Panc1 (cell line): Measurements from ENCODE around the gene CA9. TPM values are rescaled to one million over a fixed set of nuclear protein-coding genes. Genes with fewer than 3 reads are reported as not detected.
"Not testable (repeated sequence)": the region's sequence is repeated elsewhere in the genome, so short reads cannot be mapped to it uniquely, and the experiment has no call there.

ENCODE experiments used
- ATAC-seq: fragments of 200-7000 bp; cut with Tn5 transposase; 2 replicates; pipeline ENCODE4 v1.9.1; 2020; ENCODE audit warnings: mild to moderate bottlenecking, moderate library complexity
- BruUV-seq: library from RNA; stranded (reverse); fragments of 400-500 nt; replicated peaks from 2 replicates; lab custom pipeline; 2021; lab: Mats Ljungman, UMichigan
- CTCF ChIA-PET: fragments of 300-600 bp; sonication (Branson Sonifier 250); formaldehyde crosslinking; loops from one replicate; lab custom pipeline; 2022; ENCODE audit warnings: antibody characterized with exemption; lab: Charles Lee
- POLR2A ChIA-PET: fragments of 300-600 bp; sonication (Branson Sonifier 250); formaldehyde crosslinking; loops from one replicate; lab custom pipeline; 2022; ENCODE audit warnings: antibody characterized with exemption; lab: Charles Lee
- DNase-seq: peaks from one replicate; pipeline ENCODE4 v3.0.0-alpha.2; 2010; ENCODE audit warnings: low read depth, low spot score
- H3K27ac ChIP-seq: 2 replicates; pipeline ENCODE4 v1.5.1; 2011; ENCODE audit warnings: mild to moderate bottlenecking, low read length, inconsistent platforms
- H3K27me3 ChIP-seq: fragments of 200-500 bp; sonication (Bioruptor generic); 2 replicates; pipeline ENCODE4 v1.6.0; 2014; ENCODE audit warnings: low read length, inconsistent platforms; ENCODE audit not compliant: control insufficient read depth, insufficient read depth
- H3K36me3 ChIP-seq: fragments of 200-500 bp; sonication (Bioruptor generic); 2 replicates; pipeline ENCODE4 v1.5.1; 2014; ENCODE audit warnings: inconsistent platforms, mild to moderate bottlenecking, low read length, moderate library complexity; ENCODE audit not compliant: control insufficient read depth, insufficient read depth
- H3K4me1 ChIP-seq: 2 replicates; pipeline ENCODE4 v1.5.1; 2011; ENCODE audit warnings: inconsistent platforms, mild to moderate bottlenecking, low read length, moderate library complexity; ENCODE audit not compliant: control insufficient read depth, insufficient read depth
- H3K4me3 ChIP-seq, 2 experiments: 2 replicates each; pipeline ENCODE4 v1.5.1; 2011 to 2012; ENCODE audit warnings: low read depth in 2 of 2, low read length in 2 of 2, mild to moderate bottlenecking in 2 of 2, inconsistent platforms in 1 of 2, moderate library complexity in 1 of 2
- H3K9me3 ChIP-seq: fragments of 200-500 bp; sonication (Bioruptor generic); 2 replicates; pipeline ENCODE4 v1.5.1; 2014; ENCODE audit warnings: low read depth, mild to moderate bottlenecking, inconsistent platforms, low read length, moderate library complexity; ENCODE audit not compliant: control insufficient read depth, insufficient read depth
- CTCF ChIP-seq: fragments of 450-650 bp; IDR thresholded peaks from 2 replicates; pipeline ENCODE4 v1.5.1; 2017; ENCODE audit warnings: mild to moderate bottlenecking
- POLR2AphosphoS5 ChIP-seq: IDR thresholded peaks from 2 replicates; pipeline ENCODE4 v1.6.1; 2012; ENCODE audit warnings: mild to moderate bottlenecking, low read depth, low read length, moderate library complexity
- REST ChIP-seq, 2 experiments: IDR thresholded peaks; 2 replicates each; pipeline ENCODE4 v1.6.1; 2011 to 2012; ENCODE audit warnings: low read depth in 2 of 2, control low read depth in 1 of 2, low read length in 1 of 2, mild to moderate bottlenecking in 1 of 2, moderate library complexity in 1 of 2; ENCODE audit not compliant: insufficient read depth in 1 of 2
- SIN3A ChIP-seq: IDR thresholded peaks from 2 replicates; pipeline ENCODE4 v1.6.1; 2012; ENCODE audit warnings: low read depth, mild to moderate bottlenecking, low read length, moderate library complexity, borderline replicate concordance; ENCODE audit not compliant: insufficient read depth
- TCF7L2 ChIP-seq: IDR thresholded peaks from 2 replicates; pipeline ENCODE4 v1.6.1; 2011; ENCODE audit warnings: mild to moderate bottlenecking, low read depth, low read length, inconsistent platforms
- in situ Hi-C: cut with HindIII; loops from 2 replicates; pipeline ENCODE4 v1.10.0; 2016; ENCODE audit warnings: low sequenced_read_pairs, low pct_unique_long_range_greater_than_20kb
- intact Hi-C: fragments of 100-400 bp; cut with micrococcal nuclease; formaldehyde crosslinking; loops from one replicate; pipeline ENCODE4 v1.10.0; 2022; ENCODE audit not compliant: unreplicated experiment
- total RNA-seq: library from RNA; stranded (reverse); gene quantifications from one replicate; pipeline ENCODE4 v1.2.1, GENCODE V29; 2021; ENCODE audit not compliant: unreplicated experiment

CA9 gene
- total RNA-seq, 1 experiment from 2014 or later: 0.31 TPM

GRCh38 chr9:35636135-35636876, 37.4 kb upstream of the CA9 start:
- H3K36me3 ChIP-seq: no peaks in the 10 kb centered on the region
- 0 out of 2 replicates have a peak, but pooled peaks cover 3% of the 10 kb centered on the region for H3K4me1 ChIP-seq
- no peak overlapping the region for H3K4me3 ChIP-seq
- TF ChIP-seq POLR2AphosphoS5 (no peak), SIN3A (no peak), CTCF (no peak), REST (IDR thresholded peaks at IDR 0.05; ENCODE audit: insufficient read depth in 1 of 2, low read depth in 2 of 2, low read length in 1 of 2) (no peak), TCF7L2 (no peak)
- no peaks in the 10 kb centered on the region for H3K9me3 ChIP-seq
- in situ Hi-C loops (no loop called here), intact Hi-C loops (no loop called here)
- H3K27me3 ChIP-seq: no peaks in the 10 kb centered on the region
- DNase-seq (no peak), ATAC-seq (no peak)
- POLR2A ChIA-PET: no interaction called here
- CTCF ChIA-PET: no interaction called here
- H3K27ac ChIP-seq: no peak overlapping the region
- no TSS peak for BruUV-seq

- DNase-seq, POLR2A ChIA-PET, BruUV-seq, CTCF ChIA-PET, H3K4me3 ChIP-seq, H3K9me3 ChIP-seq, intact Hi-C loops, in situ Hi-C loops, H3K27me3 ChIP-seq, H3K27ac ChIP-seq, ATAC-seq, H3K36me3 ChIP-seq, H3K4me1 ChIP-seq: not testable (repeated sequence)
Observed at GRCh38 chr9:35636877-35637246, 36.9 kb upstream of the CA9 start.

- POLR2A ChIA-PET, H3K4me1 ChIP-seq: not testable (repeated sequence)
Observed at GRCh38 chr9:35637427-35637955, 36.2 kb upstream of the CA9 start.

DNA sequence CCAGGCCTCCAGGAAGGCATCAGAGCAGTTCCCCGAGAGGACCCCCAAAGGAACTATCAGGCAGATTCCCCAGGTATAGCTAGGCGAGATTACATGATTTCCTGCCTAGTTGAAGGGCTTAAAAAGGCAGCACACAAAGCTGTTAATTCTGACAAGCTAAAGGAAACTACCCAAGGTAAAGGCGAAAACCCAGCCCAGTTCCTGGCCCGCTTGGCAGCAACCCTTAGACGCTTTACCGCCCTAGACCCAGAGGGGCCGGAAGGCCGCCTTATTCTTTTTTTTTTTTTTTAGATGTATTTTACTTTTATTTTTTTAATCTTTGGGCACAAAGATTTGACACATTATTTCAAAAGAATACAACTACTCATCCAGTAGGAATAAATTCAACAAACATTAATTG, 35.0 kb upstream of the CA9 start:
- POLR2A ChIA-PET, H3K36me3 ChIP-seq, CTCF ChIA-PET, H3K27ac ChIP-seq, in situ Hi-C loops, H3K9me3 ChIP-seq, DNase-seq, BruUV-seq, ATAC-seq, H3K4me3 ChIP-seq, H3K27me3 ChIP-seq, H3K4me1 ChIP-seq, intact Hi-C loops: not testable (repeated sequence)

More at GRCh38 chr9:35637427-35637955, 36.2 kb upstream of the CA9 start:
- H3K4me3 ChIP-seq, CTCF ChIA-PET, BruUV-seq, intact Hi-C loops, ATAC-seq, H3K27me3 ChIP-seq, H3K27ac ChIP-seq, DNase-seq, H3K9me3 ChIP-seq, H3K36me3 ChIP-seq, in situ Hi-C loops: not testable (repeated sequence)

DNA sequence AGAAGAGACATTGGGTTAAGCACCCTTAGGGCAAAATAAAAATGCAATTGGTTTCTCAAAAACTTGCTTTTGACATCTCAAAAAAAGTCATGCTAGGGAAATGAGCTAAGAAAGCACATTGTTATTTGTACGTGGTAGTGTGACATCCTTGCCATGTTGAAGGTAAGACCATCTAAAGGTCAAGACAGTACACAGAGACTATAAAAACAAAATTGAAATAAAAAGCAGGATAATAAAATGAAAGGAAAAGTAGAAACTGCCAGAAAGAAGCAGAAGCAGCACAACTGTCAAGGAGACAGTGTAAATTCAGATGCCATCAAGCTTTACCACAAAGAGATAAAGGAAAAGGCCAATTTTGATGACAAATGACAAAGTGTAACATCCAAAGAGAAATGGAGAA, 34.5 kb upstream of the CA9 start:
- POLR2A ChIA-PET, DNase-seq, H3K27me3 ChIP-seq, H3K4me1 ChIP-seq, H3K36me3 ChIP-seq, in situ Hi-C loops, CTCF ChIA-PET, H3K4me3 ChIP-seq, intact Hi-C loops, BruUV-seq, H3K27ac ChIP-seq, ATAC-seq, H3K9me3 ChIP-seq: not testable (repeated sequence)
